Gastroesophageal sphincter (tissue), 3 donors: ENCODE data around the gene MAN2A1.

Experiments
- POLR2A ChIP-seq, 2 donors: fragments of 450-650 bp; IDR thresholded peaks; one replicate each; pipeline ENCODE4 v1.6.1; 2017; ENCODE audit warnings: antibody characterized with exemption in 2 of 2, mild to moderate bottlenecking in 2 of 2, moderate library complexity in 1 of 2
- POLR2AphosphoS5 ChIP-seq: sonication (generic); formaldehyde crosslinking; IDR thresholded peaks from one replicate; pipeline ENCODE4 v1.6.1; 2017; ENCODE audit warnings: antibody characterized with exemption
- TF ChIP-seq, protein P1 (sequence below), 4 experiments: fragments of 200-600 bp in 2 of 4; fragments of 450-650 bp in 2 of 4; sonication (generic) in 1 of 4; IDR thresholded peaks; one replicate each; pipeline ENCODE4 v1.5.1; 2017 to 2019; ENCODE audit warnings: antibody characterized with exemption in 4 of 4, mild to moderate bottlenecking in 2 of 4, moderate library complexity in 2 of 4

DNA sequence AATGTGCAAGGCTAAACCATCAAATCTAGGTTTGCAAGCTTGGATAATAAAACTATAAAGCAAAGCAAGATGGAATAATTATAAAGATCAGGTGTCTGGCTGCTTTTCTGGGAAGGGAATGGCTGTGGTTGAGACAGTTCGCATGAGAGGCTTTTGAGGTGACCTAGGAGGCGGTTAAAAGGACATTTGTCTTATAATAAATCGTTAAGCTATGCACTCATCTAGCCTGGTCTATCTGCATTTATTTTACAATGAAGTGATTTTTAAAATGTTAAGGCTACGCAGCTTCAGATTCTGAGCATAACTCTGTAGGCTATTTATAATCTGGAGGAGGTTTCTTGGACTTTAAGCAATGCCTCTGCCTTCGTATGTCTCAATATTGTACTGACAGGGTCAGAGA is 29.4 kb upstream of the MAN2A1 start:
- TF ChIP-seq POLR2A (IDR thresholded peaks at IDR 0.05) (no peak), POLR2AphosphoS5 (no peak)
- TF ChIP-seq, protein P1, sequence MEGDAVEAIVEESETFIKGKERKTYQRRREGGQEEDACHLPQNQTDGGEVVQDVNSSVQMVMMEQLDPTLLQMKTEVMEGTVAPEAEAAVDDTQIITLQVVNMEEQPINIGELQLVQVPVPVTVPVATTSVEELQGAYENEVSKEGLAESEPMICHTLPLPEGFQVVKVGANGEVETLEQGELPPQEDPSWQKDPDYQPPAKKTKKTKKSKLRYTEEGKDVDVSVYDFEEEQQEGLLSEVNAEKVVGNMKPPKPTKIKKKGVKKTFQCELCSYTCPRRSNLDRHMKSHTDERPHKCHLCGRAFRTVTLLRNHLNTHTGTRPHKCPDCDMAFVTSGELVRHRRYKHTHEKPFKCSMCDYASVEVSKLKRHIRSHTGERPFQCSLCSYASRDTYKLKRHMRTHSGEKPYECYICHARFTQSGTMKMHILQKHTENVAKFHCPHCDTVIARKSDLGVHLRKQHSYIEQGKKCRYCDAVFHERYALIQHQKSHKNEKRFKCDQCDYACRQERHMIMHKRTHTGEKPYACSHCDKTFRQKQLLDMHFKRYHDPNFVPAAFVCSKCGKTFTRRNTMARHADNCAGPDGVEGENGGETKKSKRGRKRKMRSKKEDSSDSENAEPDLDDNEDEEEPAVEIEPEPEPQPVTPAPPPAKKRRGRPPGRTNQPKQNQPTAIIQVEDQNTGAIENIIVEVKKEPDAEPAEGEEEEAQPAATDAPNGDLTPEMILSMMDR (IDR thresholded peaks at IDR 0.05): no peak
